ENCODE measurements around the gene DHX30. TPM values are rescaled to one million over a fixed set of nuclear protein-coding genes. Genes with fewer than 3 reads are reported as not detected.
"Not testable (repeated sequence)": the region's sequence is repeated elsewhere in the genome, so short reads cannot be mapped to it uniquely, and the experiment has no call there.

The DHX30 gene
- total RNA-seq, 1 experiment from 2014 or later: 75.7 TPM

DNA sequence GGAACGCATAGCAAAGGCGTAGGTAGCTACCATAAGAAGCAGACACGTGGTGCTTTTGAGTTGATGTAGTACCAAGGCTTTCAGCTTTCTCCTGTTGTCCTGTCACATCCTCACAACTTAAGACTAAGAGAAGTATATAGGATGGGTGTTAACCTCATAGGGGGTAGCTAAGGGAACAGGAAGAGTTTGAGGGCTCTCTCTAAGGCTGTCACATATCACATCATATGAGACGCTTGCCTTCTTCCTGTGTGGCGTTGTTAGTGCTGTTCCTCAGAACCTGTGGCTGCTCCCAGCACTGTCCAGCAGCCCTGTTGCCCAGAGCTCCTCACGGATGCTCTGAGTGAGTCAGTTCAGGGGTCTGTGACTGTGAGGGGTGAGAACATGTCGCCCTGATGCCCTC lies 14.7 kb downstream of the DHX30 start:
- H3K9me3 Mint-ChIP-seq (ENCODE audit: unreplicated experiment): no peaks in the 10 kb centered on the region
- no peaks in the 10 kb centered on the region for H3K27me3 Mint-ChIP-seq (ENCODE audit: insufficient read depth, unreplicated experiment)
- TF ChIP-seq, protein P1, sequence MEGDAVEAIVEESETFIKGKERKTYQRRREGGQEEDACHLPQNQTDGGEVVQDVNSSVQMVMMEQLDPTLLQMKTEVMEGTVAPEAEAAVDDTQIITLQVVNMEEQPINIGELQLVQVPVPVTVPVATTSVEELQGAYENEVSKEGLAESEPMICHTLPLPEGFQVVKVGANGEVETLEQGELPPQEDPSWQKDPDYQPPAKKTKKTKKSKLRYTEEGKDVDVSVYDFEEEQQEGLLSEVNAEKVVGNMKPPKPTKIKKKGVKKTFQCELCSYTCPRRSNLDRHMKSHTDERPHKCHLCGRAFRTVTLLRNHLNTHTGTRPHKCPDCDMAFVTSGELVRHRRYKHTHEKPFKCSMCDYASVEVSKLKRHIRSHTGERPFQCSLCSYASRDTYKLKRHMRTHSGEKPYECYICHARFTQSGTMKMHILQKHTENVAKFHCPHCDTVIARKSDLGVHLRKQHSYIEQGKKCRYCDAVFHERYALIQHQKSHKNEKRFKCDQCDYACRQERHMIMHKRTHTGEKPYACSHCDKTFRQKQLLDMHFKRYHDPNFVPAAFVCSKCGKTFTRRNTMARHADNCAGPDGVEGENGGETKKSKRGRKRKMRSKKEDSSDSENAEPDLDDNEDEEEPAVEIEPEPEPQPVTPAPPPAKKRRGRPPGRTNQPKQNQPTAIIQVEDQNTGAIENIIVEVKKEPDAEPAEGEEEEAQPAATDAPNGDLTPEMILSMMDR (IDR thresholded peaks at IDR 0.05; ENCODE audit: insufficient read depth in 1 of 2, low read depth in 1 of 2, low read length in 1 of 2, severe bottlenecking in 1 of 2, unreplicated experiment in 1 of 2): no peak
- ChIA-PET POLR2A (no interaction called here), CTCF (interaction anchor here (1.0 kb wide), 1 partner anchor 20 kb away, joined by 4 read pairs; no protein-coding TSS in a partner anchor)
- intact Hi-C loops (cut with micrococcal nuclease; ENCODE audit: unreplicated experiment): no loop called here
- H3K9me3 ChIP-seq: no peaks in the 10 kb centered on the region
- H3K27me3 ChIP-seq (replicated peaks; ENCODE audit: control insufficient read depth, insufficient read depth, low read length): no peaks in the 10 kb centered on the region
- H3K4me3 Mint-ChIP-seq (ENCODE audit: unreplicated experiment): no peak overlapping the region
- DNase-seq: no peak
- no peak overlapping the region for H3K27ac Mint-ChIP-seq (ENCODE audit: unreplicated experiment)
- no peaks in the 10 kb centered on the region for H3K4me1 ChIP-seq
- peaks cover 7% of the 10 kb centered on the region for H3K36me3 Mint-ChIP-seq (ENCODE audit: insufficient read depth, unreplicated experiment)
- H3K4me3 ChIP-seq (ENCODE audit: low read depth, low read length): no peak overlapping the region
- no peaks in the 10 kb centered on the region for H3K4me1 Mint-ChIP-seq (ENCODE audit: low read depth, unreplicated experiment)
- BruUV-seq (replicated peaks): no TSS peak
- no peaks in the 10 kb centered on the region for H3K36me3 ChIP-seq (ENCODE audit: control insufficient read depth, insufficient read depth, low read length)

DNA sequence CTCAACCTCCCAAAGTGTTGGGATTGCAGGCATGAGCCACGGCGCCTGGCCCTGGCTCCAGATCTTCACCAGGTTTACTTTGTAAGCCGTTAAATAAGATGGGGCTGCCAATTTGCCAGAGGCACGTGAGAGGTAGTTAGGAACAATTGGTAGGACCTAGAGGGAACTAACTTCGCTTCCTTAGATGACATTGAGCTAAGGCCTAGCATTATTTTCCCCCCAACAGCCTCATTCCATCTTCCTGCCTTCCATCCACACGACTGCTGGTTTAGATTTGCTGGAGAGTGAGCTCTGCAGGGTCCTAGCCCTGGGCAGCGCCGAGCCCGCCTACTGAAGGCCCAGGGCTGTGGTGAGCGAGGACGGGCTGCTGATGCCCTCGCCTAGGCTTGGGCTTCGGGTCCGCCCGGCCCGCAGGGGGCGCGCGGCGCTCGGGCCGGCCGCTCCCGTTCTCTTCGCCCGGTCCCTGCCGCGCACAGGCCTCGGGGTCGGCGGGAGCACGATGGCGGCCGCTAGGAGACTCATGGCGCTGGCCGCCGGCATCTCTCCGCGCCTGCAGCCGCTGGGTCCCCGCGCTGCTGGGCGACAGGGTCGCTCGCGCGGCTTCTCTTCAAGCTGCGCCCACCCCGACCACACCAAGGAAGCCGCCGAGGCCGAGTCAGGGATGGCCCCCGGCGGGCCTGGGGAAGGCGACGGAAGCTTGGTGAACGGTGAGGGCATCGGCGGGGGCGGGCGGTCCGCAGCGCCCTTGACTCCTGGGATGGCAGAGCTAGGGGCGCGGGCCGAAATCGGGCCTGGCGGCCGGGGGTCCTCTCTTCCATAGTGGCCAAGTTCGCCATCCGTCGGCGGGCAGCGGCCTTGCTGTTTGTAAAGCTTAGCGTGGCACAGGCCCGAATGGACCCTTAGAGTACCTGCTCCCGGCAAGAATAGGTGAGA lies 21.9 kb downstream of the DHX30 start:
- Mint-ChIP-seq H3K4me1 (ENCODE audit: low read depth, unreplicated experiment) (peaks cover 6% of the 10 kb centered on the region), H3K9me3 (ENCODE audit: unreplicated experiment) (no peaks in the 10 kb centered on the region), H3K27me3 (ENCODE audit: insufficient read depth, unreplicated experiment) (no peaks in the 10 kb centered on the region), H3K4me3 (ENCODE audit: unreplicated experiment) (peak overlapping the region; percentile 81), H3K27ac (ENCODE audit: unreplicated experiment) (peak overlapping the region; percentile 35), H3K36me3 (ENCODE audit: insufficient read depth, unreplicated experiment) (peaks cover 34% of the 10 kb centered on the region)
- intact Hi-C loops (cut with micrococcal nuclease; ENCODE audit: unreplicated experiment): loop anchor here (2.0 kb wide), 1 partner anchor 22 kb away; the partner anchor contains the start of gene DHX30
- no TSS peak for BruUV-seq (replicated peaks)
- Histone ChIP-seq H3K36me3 (ENCODE audit: control insufficient read depth, insufficient read depth, low read length) (peaks cover 4% of the 10 kb centered on the region), H3K27me3 (replicated peaks; ENCODE audit: control insufficient read depth, insufficient read depth, low read length) (no peaks in the 10 kb centered on the region), H3K4me1 (0 out of 2 replicates have a peak, but pooled peaks cover 3% of the 10 kb centered on the region), H3K4me3 (ENCODE audit: low read depth, low read length) (peak overlapping the region; percentile 66), H3K9me3 (no peaks in the 10 kb centered on the region)
- TF ChIP-seq, protein P1 (IDR thresholded peaks at IDR 0.05; ENCODE audit: insufficient read depth in 1 of 2, low read depth in 1 of 2, low read length in 1 of 2, severe bottlenecking in 1 of 2, unreplicated experiment in 1 of 2): peak; percentile 60 to 79
- ChIA-PET CTCF (interaction anchor here (0.5 to 2.6 kb wide), 9 partner anchors 13 to 1132 kb away, joined by 3 to 14 read pairs (median 6); no protein-coding TSS in a partner anchor), POLR2A (interaction anchor here (0.6 to 0.8 kb wide), 6 partner anchors 13 to 661 kb away, joined by 3 to 9 read pairs (median 4); partner anchors contain the start of gene SETD2)
- peak; percentile 72 to 89 for DNase-seq

DNA sequence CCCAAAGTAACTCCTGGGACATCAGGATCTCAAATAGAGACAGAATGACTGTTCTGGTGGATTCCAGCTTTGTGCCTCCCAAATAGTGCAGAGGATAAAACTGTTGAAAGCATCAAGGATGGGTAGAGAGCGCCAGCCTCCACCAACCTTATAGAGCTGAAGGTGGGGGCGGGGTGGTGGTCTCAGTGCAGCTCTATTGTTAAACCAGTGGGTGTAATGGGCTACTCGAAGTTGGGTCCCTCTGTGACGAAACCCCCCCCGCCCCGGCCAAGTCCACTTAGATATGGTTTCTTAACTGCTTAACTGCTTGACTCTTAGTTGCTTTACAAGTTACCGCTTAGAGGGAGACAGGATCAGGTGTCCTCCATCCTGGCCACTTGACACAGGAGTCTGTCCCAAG lies 22.7 kb downstream of the DHX30 start:
- Histone ChIP-seq H3K9me3 (no peaks in the 10 kb centered on the region), H3K4me1 (0 out of 2 replicates have a peak, but pooled peaks cover 3% of the 10 kb centered on the region), H3K36me3 (ENCODE audit: control insufficient read depth, insufficient read depth, low read length) (peaks cover 4% of the 10 kb centered on the region), H3K27me3 (replicated peaks; ENCODE audit: control insufficient read depth, insufficient read depth, low read length) (no peaks in the 10 kb centered on the region), H3K4me3 (ENCODE audit: low read depth, low read length) (peak overlapping the region; percentile 66)
- no peaks in the 10 kb centered on the region for H3K9me3 Mint-ChIP-seq (ENCODE audit: unreplicated experiment)
- peak overlapping the region; percentile 35 for H3K27ac Mint-ChIP-seq (ENCODE audit: unreplicated experiment)
- intact Hi-C loops (cut with micrococcal nuclease; ENCODE audit: unreplicated experiment): loop anchor here (2.0 kb wide), 1 partner anchor 23 kb away; the partner anchor contains the start of gene DHX30
- CTCF ChIA-PET: interaction anchor here (0.5 to 2.6 kb wide), 8 partner anchors 12 to 1133 kb away, joined by 3 to 14 read pairs (median 7); no protein-coding TSS in a partner anchor
- BruUV-seq (replicated peaks): TSS peak; percentile 35
- H3K27me3 Mint-ChIP-seq (ENCODE audit: insufficient read depth, unreplicated experiment): no peaks in the 10 kb centered on the region
- peak overlapping the region; percentile 81 for H3K4me3 Mint-ChIP-seq (ENCODE audit: unreplicated experiment)
- no peak for DNase-seq
- peaks cover 37% of the 10 kb centered on the region for H3K36me3 Mint-ChIP-seq (ENCODE audit: insufficient read depth, unreplicated experiment)
- H3K4me1 Mint-ChIP-seq (ENCODE audit: low read depth, unreplicated experiment): peaks cover 6% of the 10 kb centered on the region
- TF ChIP-seq, protein P1 (IDR thresholded peaks at IDR 0.05; ENCODE audit: insufficient read depth in 1 of 2, low read depth in 1 of 2, low read length in 1 of 2, severe bottlenecking in 1 of 2, unreplicated experiment in 1 of 2): no peak
- POLR2A ChIA-PET: interaction anchor here (0.6 to 0.8 kb wide), 4 partner anchors 12 to 662 kb away, joined by 3 to 6 read pairs (median 4); partner anchors contain the start of gene SETD2

DNA sequence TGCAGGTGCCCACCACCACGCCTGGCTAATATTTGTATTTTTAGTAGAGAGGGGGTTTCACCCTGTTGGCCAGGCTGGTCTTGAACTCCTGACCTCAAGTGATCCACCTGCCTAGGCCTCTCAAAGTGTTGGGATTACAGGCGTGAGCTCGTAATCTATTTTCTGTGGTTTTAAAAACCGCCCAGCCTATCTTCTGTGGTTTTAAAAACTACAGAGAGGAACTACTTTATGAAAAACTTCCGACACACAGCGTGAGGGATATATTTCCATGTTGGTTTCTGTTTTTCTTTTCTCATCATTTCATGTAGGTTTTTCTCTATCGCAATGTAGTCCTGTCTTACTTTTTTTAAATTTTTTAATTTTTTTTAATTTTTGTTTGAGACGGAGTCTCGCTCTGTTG lies 26.5 kb downstream of the DHX30 start:
- H3K4me1 ChIP-seq; BruUV-seq (replicated peaks); intact Hi-C loops (cut with micrococcal nuclease; ENCODE audit: unreplicated experiment); H3K9me3 Mint-ChIP-seq (ENCODE audit: unreplicated experiment); H3K27me3 Mint-ChIP-seq (ENCODE audit: insufficient read depth, unreplicated experiment); H3K4me1 Mint-ChIP-seq (ENCODE audit: low read depth, unreplicated experiment); DNase-seq; H3K4me3 ChIP-seq (ENCODE audit: low read depth, low read length); CTCF ChIA-PET; H3K9me3 ChIP-seq; POLR2A ChIA-PET; H3K27ac Mint-ChIP-seq (ENCODE audit: unreplicated experiment); H3K4me3 Mint-ChIP-seq (ENCODE audit: unreplicated experiment); H3K27me3 ChIP-seq (replicated peaks; ENCODE audit: control insufficient read depth, insufficient read depth, low read length); H3K36me3 ChIP-seq (ENCODE audit: control insufficient read depth, insufficient read depth, low read length): not testable (repeated sequence)
- H3K36me3 Mint-ChIP-seq (ENCODE audit: insufficient read depth, unreplicated experiment): peaks cover 74% of the 10 kb centered on the region

All from Caco-2 (cell line).